NB4 (cell line): ENCODE results near the gene TRAF5.
"Not testable (repeated sequence)": the region's sequence is repeated elsewhere in the genome, so short reads cannot be mapped to it uniquely, and the experiment has no call there.

Experiments used
- DNase-seq: peaks from one replicate; pipeline ENCODE4 v3.0.0; 2010; ENCODE audit warnings: low read depth
- H3K4me3 ChIP-seq: one replicate; pipeline ENCODE4 v1.5.1; 2011; ENCODE audit warnings: mild to moderate bottlenecking, low read depth, low read length, moderate library complexity
- MAX ChIP-seq: IDR thresholded peaks from 2 replicates; pipeline ENCODE4 v1.6.1; 2011; ENCODE audit warnings: low read depth, low read length
- MYC ChIP-seq: IDR thresholded peaks from 2 replicates; pipeline ENCODE4 v1.6.1; 2011; ENCODE audit warnings: low read depth, low read length
- POLR2A ChIP-seq: IDR thresholded peaks from 2 replicates; pipeline ENCODE4 v1.6.1; 2011; ENCODE audit warnings: mild to moderate bottlenecking; ENCODE audit not compliant: insufficient read length; ENCODE audit errors: extremely low read depth
- TF ChIP-seq, protein P1 (sequence below): IDR thresholded peaks from one replicate; pipeline ENCODE4 v1.5.1; 2012; ENCODE audit warnings: low read depth, low read length

TRAF5 gene

GRCh38 chr1:211345719-211346118, 19.1 kb downstream of the TRAF5 start:
- DNase-seq = no peak
- H3K4me3 ChIP-seq = no peak overlapping the region
- TF ChIP-seq, protein P1, sequence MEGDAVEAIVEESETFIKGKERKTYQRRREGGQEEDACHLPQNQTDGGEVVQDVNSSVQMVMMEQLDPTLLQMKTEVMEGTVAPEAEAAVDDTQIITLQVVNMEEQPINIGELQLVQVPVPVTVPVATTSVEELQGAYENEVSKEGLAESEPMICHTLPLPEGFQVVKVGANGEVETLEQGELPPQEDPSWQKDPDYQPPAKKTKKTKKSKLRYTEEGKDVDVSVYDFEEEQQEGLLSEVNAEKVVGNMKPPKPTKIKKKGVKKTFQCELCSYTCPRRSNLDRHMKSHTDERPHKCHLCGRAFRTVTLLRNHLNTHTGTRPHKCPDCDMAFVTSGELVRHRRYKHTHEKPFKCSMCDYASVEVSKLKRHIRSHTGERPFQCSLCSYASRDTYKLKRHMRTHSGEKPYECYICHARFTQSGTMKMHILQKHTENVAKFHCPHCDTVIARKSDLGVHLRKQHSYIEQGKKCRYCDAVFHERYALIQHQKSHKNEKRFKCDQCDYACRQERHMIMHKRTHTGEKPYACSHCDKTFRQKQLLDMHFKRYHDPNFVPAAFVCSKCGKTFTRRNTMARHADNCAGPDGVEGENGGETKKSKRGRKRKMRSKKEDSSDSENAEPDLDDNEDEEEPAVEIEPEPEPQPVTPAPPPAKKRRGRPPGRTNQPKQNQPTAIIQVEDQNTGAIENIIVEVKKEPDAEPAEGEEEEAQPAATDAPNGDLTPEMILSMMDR = no peak
- TF ChIP-seq MYC (no peak), POLR2A (no peak)

GRCh38 chr1:211347077-211347844, 20.6 kb downstream of the TRAF5 start:
- TF ChIP-seq, protein P1 = no peak
- no peak for TF ChIP-seq MYC
- no peak for TF ChIP-seq POLR2A
- no peak for TF ChIP-seq MAX
- no peak overlapping the region for H3K4me3 ChIP-seq
- no peak for DNase-seq

GRCh38 chr1:211348547-211348946, 21.9 kb downstream of the TRAF5 start:
- no peak overlapping the region for H3K4me3 ChIP-seq
- TF ChIP-seq, protein P1 = no peak
- TF ChIP-seq MYC (no peak), MAX (no peak), POLR2A (no peak)
- no peak for DNase-seq

- TF ChIP-seq, protein P1 = no peak
- TF ChIP-seq MYC = no peak
- TF ChIP-seq MAX = no peak
- TF ChIP-seq POLR2A = no peak
- no peak for DNase-seq
- H3K4me3 ChIP-seq = no peak overlapping the region
These were observed 23.1 kb downstream of the TRAF5 start for GRCh38 chr1:211349741-211350140.

GRCh38 chr1:211352055-211352454, 25.4 kb downstream of the TRAF5 start:
- DNase-seq, H3K4me3 ChIP-seq: not testable (repeated sequence)

- H3K4me3 ChIP-seq = no peak overlapping the region
- DNase-seq = no peak
- TF ChIP-seq, protein P1 = no peak
- no peak for TF ChIP-seq POLR2A
- TF ChIP-seq MYC = no peak
- TF ChIP-seq MAX = no peak
These were observed 25.8 kb downstream of the TRAF5 start for GRCh38 chr1:211352465-211352864.
